Lower leg skin (tissue), 3 donors: ENCODE results near the gene NEIL3.

Experiments
- CTCF ChIP-seq, 3 donors: fragments of 450-650 bp; IDR thresholded peaks; one replicate each; pipeline ENCODE4 v1.5.1; 2016; ENCODE audit warnings: antibody characterized with exemption in 3 of 3, mild to moderate bottlenecking in 3 of 3, moderate library complexity in 2 of 3
- POLR2A ChIP-seq, 2 donors: fragments of 450-650 bp; IDR thresholded peaks; one replicate each; pipeline ENCODE4 v1.6.1; 2016 to 2017; ENCODE audit warnings: antibody characterized with exemption in 2 of 2, mild to moderate bottlenecking in 1 of 2, moderate library complexity in 1 of 2

- no peak for TF ChIP-seq CTCF (IDR thresholded peaks at IDR 0.05)
- no peak for TF ChIP-seq POLR2A (IDR thresholded peaks at IDR 0.05)
Measured at GRCh38 chr4:177264788-177265422, 44.8 kb upstream of the NEIL3 start.
